AG04450 (cell line): Measurements from ENCODE around the gene SLC17A9. TPM values are rescaled to one million over a fixed set of nuclear protein-coding genes. Genes with fewer than 3 reads are reported as not detected.
A peak's percentile ranks its signal among the peaks of the same experiment; 100 is the strongest.

Experiments
- CTCF ChIA-PET: fragments of 300-600, 350-600 bp; formaldehyde crosslinking; extraction: SDS; loops from one replicate; lab custom pipeline; 2022; ENCODE audit warnings: antibody characterized with exemption, inconsistent platforms; lab: Charles Lee
- POLR2A ChIA-PET: fragments of 350-600 bp; formaldehyde crosslinking; extraction: SDS; loops from one replicate; lab custom pipeline; 2021; ENCODE audit warnings: antibody characterized with exemption, inconsistent platforms; lab: Yijun Ruan, JAX
- DNase-seq: peaks from one replicate; pipeline ENCODE4 v3.0.0-alpha.2; 2011; ENCODE audit warnings: low read depth, low spot score
- H3K27ac ChIP-seq: one replicate; pipeline ENCODE4 v1.5.1; 2012; ENCODE audit warnings: low read depth, low read length, control low read depth
- H3K27me3 ChIP-seq: one replicate; pipeline ENCODE4 v1.6.0; 2012; ENCODE audit warnings: low read length; ENCODE audit not compliant: control insufficient read depth, insufficient read depth
- H3K4me3 ChIP-seq: 2 replicates; pipeline ENCODE4 v1.5.1; 2011; ENCODE audit warnings: mild to moderate bottlenecking, low read depth, low read length, control low read depth
- H3K9me3 ChIP-seq: 2 replicates; pipeline ENCODE4 v1.5.1; 2012; ENCODE audit warnings: low read length; ENCODE audit not compliant: control insufficient read depth, insufficient read depth
- polyA plus RNA-seq: library from polyadenylated mRNA; depleted of rRNA; stranded (reverse); fragments of >200 nt; gene quantifications from 2 replicates; pipeline ENCODE4 v1.2.3, GENCODE V29; 2011
- TF ChIP-seq, protein P1 (sequence below): IDR thresholded peaks from 2 replicates; pipeline ENCODE4 v1.5.1; 2011; ENCODE audit warnings: low read depth, low read length, control low read depth, inconsistent platforms

SLC17A9 gene
- polyA plus RNA-seq, 1 experiment, result 2.2 TPM

GRCh38 chr20:62926229-62927127, 26.0 kb upstream of the SLC17A9 start, which contains the start of gene DIDO1:
TSS of gene DIDO1 (minus strand) at chr20:62926505.
- peaks cover 4% of the 10 kb centered on the region; the same call in 1 of the 2 replicates for H3K9me3 ChIP-seq
- CTCF ChIA-PET, result interaction anchor here (0.6 to 1.7 kb wide), 11 partner anchors 9 to 83 kb away, joined by 3 to 8 read pairs (median 3); partner anchors contain the start of gene GID8
- TF ChIP-seq, protein P1, sequence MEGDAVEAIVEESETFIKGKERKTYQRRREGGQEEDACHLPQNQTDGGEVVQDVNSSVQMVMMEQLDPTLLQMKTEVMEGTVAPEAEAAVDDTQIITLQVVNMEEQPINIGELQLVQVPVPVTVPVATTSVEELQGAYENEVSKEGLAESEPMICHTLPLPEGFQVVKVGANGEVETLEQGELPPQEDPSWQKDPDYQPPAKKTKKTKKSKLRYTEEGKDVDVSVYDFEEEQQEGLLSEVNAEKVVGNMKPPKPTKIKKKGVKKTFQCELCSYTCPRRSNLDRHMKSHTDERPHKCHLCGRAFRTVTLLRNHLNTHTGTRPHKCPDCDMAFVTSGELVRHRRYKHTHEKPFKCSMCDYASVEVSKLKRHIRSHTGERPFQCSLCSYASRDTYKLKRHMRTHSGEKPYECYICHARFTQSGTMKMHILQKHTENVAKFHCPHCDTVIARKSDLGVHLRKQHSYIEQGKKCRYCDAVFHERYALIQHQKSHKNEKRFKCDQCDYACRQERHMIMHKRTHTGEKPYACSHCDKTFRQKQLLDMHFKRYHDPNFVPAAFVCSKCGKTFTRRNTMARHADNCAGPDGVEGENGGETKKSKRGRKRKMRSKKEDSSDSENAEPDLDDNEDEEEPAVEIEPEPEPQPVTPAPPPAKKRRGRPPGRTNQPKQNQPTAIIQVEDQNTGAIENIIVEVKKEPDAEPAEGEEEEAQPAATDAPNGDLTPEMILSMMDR, result peak; percentile 59
- H3K27me3 ChIP-seq, result no peaks in the 10 kb centered on the region
- peak within 1 kb of the TSS; percentile 87 for H3K4me3 ChIP-seq
- POLR2A ChIA-PET, result interaction anchor here (1.3 kb wide), 1 partner anchor 11 kb away, joined by 11 read pairs; the partner anchor contains the start of gene GID8
- peak; percentile 49 for DNase-seq
- H3K27ac ChIP-seq, result peak within 1 kb of the TSS; percentile 87

GRCh38 chr20:62927128-62927705, 25.3 kb upstream of the SLC17A9 start:
- DNase-seq, result no peak
- ChIA-PET CTCF (interaction anchor here (0.6 to 1.7 kb wide), 12 partner anchors 8 to 82 kb away, joined by 3 to 8 read pairs (median 3); partner anchors contain the start of gene GID8), POLR2A (interaction anchor here (1.3 kb wide), 1 partner anchor 10 kb away, joined by 11 read pairs; the partner anchor contains the start of gene GID8)
- Histone ChIP-seq H3K27ac (peak overlapping the region; percentile 11), H3K4me3 (peak overlapping the region; percentile 87), H3K9me3 (peaks cover 4% of the 10 kb centered on the region; the same call in 1 of the 2 replicates), H3K27me3 (no peaks in the 10 kb centered on the region)
- TF ChIP-seq, protein P1, result no peak

DNA sequence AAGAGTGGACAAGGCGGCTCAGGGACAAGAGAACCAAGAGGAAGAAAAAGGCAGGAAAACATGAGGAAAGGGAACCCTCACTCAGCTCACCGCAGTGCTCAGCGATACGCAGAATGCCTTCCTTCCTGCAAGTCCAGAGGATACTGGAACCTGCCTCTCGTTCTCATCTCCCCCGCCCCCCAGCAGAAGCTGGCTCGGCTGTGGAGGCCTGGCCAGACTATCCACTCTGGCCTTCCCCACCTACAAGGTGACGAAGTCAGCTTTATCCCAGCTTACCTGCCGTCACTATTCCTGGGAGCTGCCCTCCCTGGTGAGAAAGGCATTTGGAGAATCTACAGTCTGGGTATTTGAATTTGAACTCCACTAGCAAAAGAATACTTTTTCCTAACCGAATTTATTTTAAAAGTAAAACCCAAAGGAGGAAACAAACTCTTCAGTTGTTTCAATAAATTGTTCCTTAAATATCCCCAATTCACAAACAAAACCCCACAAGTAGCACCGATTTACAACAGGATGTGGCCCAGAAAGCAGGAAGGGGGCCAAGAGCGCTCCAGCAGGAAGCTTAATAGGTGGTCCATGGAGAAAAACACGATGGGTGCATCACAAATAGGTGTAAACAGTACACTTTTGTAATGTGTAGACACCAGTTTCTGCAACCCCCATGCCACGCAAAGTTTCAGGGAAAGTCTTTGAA, 24.1 kb upstream of the SLC17A9 start:
- POLR2A ChIA-PET, result interaction anchor here (0.6 kb wide), 2 partner anchors 51 to 763 kb away, joined by 4 to 5 read pairs; no protein-coding TSS in a partner anchor
- H3K27ac ChIP-seq, result peak overlapping the region; percentile 47

DNA sequence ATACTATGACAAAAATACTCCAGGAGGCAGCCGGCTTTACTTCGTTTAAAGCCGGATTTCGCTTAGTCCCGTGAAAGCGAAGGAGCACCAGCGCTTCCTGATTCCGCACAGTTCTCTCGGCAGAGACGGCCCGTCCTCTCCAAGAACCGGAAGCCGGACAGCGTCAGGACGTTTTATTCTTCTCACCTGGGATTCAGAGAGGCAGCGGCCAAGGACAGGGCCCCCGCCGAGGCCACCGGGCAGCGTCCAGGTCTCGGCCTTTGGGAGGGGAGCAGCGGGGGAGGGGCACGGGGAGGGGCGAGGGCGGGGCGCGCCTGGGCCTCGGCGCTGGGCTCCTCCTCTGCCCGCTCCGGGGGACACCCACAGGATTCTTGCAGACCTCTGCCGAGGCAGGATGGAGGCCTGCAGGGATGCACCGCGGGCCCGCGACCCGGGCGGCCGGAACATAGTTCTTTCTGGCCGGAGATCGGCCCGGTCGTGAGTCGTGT, 23.4 kb upstream of the SLC17A9 start:
- Histone ChIP-seq H3K27ac (peak overlapping the region; percentile 47), H3K9me3 (peaks cover 4% of the 10 kb centered on the region; the same call in 1 of the 2 replicates), H3K4me3 (peak overlapping the region; percentile 59), H3K27me3 (no peaks in the 10 kb centered on the region)
- TF ChIP-seq, protein P1, result no peak
- CTCF ChIA-PET, result no interaction called here
- no peak for DNase-seq
- POLR2A ChIA-PET, result interaction anchor here (1.0 kb wide), 1 partner anchor 9 kb away, joined by 4 read pairs; the partner anchor contains the start of gene GID8

More for the DNA sequence above, 24.1 kb upstream of the SLC17A9 start:
- peaks cover 4% of the 10 kb centered on the region; the same call in 1 of the 2 replicates for H3K9me3 ChIP-seq
- TF ChIP-seq, protein P1, result no peak
- no peak for DNase-seq
- CTCF ChIA-PET, result interaction anchor here (1.1 kb wide), 1 partner anchor 29 kb away, joined by 3 read pairs; no protein-coding TSS in a partner anchor
- no peaks in the 10 kb centered on the region for H3K27me3 ChIP-seq
- peak overlapping the region; percentile 59 for H3K4me3 ChIP-seq
